GM10847 (cell line): Measurements from ENCODE around the gene NLGN2.

Source experiments
- POLR2A ChIP-seq: IDR thresholded peaks from 2 replicates; pipeline ENCODE4 v1.6.1; 2011; ENCODE audit not compliant: insufficient read length; ENCODE audit errors: extremely low read depth

The NLGN2 gene

DNA sequence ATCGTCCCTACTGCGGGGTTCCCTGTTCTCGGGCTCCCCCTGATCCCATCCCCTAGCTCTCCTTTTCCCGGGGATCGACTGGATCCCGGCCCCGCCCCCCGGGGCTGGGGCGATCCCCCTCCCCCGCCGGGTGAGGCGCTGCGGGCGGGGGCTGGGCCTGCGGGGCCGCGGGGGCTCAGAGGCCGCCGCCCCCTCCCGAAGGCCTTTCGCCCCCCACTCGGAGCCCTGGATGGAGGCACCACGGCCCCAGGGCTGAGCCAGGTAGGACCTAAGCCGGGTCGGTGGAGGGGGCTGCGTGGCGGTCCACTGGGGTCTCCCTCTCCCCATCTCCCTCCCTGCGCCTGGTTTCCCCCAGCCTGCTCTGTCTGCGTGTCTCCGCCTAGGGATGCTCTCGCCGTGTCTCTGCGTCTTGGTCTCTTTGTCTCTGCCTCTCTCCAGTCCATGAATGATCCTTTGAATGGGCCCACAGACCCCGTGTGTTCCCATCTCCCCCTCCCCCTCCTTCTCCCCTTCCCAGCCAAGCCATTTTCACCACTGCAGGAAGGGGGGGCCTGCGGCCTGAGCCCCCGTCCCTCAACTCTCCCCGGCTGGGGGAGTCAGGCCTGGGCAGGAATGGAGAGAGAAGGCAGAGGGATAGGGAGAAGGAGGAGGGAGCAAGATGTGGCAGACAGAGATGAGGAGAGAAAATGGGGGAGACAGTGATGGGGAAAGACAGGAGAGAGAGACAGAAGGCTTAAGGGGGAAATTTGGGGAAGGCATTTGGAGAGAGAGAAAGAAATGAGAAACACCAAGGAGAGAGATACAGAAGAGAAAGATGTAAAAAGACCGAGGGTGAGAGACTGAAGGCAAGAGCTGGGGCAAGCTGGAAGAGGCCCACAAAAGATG is 2.1 kb upstream of the NLGN2 start:
- no peak for TF ChIP-seq POLR2A

DNA sequence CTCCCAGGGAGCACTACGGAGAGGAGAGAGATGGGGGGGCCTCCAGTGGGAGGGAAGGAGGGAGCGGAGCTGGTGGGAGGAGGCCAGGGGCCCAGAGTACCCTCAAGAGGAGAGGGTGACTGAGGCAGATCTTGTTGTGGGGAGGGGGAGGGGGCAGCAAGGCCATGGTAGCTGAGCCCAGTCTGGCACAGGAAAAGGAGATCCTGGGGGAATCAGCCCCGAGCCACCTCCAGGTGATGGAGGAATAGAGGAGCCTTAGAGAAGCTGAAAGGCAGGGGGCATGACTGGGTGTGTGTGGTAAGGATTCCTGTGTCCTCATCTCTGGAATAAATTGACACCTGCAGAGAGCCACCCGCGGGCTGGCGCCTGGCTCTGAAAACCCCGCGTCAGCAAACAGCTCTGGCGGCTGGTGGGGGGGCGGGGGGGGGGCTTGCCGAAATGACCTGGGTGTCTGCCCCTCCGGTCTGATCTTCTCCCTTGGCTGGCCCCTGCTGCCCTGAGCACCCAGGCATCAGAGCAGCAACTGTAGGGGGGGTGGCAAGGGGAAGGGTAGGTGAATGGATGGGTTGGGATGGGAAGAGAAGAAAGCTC is 1.3 kb upstream of the NLGN2 start:
- TF ChIP-seq POLR2A, result no peak

DNA sequence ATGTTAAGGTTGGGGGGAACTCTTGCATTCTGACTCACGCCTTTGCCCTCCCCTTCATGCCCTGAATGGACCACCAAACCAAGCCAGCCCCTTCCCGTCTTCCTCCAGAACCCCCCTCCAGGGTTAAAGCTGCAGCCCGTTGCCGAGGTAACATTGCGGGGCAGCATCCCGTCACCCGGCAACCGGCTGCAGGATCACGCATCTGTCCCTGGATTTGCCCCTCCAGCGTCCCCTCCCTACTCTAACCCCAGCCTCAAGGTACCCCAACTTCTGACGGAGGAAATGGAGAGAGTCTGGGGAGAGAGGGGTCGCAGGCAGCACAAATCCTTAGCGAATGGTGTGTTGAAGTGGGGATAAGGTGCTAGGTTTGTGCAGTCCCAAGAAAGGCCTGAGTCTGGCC is 563 bp upstream of the NLGN2 start:
- no peak for TF ChIP-seq POLR2A

DNA sequence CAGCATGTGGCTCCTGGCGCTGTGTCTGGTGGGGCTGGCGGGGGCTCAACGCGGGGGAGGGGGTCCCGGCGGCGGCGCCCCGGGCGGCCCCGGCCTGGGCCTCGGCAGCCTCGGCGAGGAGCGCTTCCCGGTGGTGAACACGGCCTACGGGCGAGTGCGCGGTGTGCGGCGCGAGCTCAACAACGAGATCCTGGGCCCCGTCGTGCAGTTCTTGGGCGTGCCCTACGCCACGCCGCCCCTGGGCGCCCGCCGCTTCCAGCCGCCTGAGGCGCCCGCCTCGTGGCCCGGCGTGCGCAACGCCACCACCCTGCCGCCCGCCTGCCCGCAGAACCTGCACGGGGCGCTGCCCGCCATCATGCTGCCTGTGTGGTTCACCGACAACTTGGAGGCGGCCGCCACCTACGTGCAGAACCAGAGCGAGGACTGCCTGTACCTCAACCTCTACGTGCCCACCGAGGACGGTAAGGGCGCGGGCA is 645 bp downstream of the NLGN2 start:
- TF ChIP-seq POLR2A, result no peak

DNA sequence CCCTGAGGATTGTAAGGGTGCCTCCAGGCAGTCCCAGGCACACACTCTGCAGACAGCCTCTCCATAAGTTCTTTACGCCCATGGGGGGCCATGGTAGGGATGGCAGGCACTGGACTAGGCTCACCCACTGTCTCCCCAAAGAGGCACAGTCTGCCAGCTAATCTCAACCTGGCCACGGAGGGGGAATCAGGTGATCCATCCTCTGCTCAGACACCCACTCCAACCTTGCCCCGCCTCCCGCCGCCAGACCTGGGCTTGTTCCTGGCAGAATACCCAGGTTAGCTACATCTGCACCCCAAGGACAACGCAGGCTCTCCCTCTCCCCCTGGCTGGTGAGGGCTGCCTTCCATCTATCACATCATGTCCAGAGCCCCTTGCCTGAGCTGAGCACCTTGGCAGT is 1.2 kb downstream of the NLGN2 start:
- TF ChIP-seq POLR2A, result no peak

DNA sequence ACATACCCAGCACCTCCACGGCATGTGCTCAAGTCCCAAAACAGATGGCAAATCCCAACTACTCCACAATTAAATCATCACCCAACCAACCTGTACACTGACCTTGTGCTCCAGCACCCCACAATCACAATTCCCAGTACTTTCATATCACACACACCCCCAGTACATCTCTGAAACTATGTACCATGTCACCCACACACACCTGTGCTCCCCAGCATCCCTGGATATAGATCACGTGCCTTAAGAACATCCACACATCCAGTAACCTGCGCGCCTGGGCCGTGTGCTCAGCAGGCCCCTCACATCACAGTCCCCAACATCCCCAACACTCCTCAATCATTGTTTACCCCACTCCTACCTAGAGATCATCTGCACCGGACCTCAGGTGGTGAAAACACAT is 2.1 kb downstream of the NLGN2 start:
- TF ChIP-seq POLR2A, result no peak

DNA sequence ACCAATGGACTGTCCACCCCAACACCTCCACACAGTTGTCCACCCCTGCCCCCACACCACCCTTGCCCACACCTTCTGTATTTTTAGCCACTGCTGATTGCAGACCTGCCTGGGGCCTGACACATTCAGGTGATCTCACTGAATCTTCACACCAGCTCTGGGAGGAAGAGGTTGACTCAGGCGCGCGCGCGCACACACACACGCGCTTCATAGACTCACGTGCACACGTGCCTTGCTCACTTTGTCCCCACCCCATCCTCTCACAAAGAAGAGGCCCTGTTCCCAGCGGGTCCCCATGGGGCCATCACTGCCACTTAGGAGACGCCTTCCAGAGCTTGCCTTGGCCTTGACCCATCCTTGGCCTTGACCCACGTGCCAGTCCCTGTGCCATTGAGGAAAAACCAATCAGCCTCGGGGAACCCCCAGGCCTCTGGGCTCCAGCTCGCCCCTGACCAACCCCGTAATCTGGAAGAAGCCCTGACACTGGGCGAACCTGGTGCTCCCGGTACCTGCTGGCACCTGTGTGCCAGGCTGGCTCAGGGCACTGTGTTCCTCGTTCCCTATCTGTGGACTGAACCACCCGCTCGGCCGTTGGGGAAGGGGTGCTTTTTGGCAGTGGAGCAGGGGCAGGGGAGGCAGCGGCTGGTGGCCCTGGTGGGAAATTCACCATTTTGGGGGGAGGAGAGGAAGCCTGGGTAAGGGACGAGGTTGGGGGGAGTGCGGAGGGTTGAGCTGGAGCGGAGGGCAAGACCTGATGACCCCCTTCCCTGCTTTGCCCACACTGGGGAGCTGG is 3.2 kb downstream of the NLGN2 start:
- no peak for TF ChIP-seq POLR2A

DNA sequence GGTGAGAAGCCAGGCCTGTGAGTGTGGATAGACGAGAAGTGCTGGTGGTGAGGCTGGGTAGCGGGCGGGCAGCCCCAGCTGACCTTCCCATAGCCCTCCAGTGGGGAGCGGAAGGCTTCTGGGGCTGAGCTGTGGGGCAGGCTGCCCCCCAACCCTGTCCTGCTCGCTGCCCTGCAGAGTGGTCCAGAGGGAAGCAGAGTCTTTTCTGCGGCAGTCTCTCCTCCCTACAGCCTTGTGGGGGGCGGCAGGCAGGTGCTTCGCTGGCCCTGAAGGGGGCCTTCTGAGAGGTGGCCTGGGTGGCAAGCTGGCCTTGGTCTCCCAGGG is 3.7 kb downstream of the NLGN2 start:
- TF ChIP-seq POLR2A, result no peak

DNA sequence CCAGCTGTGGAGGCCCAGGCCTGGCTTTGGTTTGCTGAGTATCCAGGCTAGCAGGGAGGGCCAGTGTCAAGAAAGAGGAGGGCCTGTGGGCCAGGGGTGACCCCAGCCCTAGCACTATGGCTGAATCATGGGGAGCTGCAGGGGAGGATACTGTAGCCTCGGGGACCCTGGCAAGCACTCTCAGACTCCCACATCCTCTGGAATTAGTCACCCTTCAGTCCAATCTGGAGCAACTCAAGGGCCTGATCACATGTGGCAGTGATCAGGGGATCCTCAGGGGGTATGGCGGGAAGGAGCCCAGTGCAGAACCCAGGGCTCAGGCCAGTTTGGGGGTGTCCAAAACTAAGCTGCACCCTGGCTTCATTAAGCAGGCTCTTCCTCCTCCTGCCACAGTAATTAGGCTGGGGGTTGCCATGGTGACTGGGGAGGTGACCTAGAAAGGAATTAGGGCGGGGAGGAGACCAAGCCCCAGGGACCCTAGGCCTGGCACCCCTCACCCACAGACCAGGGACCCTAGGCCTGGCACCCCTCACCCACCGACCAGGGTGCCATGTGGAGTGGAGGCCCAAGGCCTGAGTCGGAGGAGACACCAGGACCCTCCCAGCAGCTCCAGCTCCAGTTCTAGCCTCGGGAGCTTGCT is 5.8 kb downstream of the NLGN2 start:
- TF ChIP-seq POLR2A, result no peak

DNA sequence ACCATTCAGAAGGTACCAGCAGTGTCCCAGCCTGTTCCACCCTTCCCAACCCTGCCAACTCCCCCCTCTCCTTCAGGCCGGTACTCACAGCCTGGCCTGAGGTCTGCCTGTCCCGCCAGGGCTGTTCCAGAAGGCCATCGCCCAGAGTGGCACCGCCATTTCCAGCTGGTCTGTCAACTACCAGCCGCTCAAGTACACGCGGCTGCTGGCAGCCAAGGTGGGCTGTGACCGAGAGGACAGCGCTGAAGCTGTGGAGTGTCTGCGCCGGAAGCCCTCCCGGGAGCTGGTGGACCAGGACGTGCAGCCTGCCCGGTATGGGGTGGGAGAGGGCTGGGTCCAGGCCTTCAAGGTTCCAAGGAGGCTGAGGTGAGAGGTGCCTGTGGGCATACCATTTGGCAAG is 7.2 kb downstream of the NLGN2 start:
- no peak for TF ChIP-seq POLR2A

DNA sequence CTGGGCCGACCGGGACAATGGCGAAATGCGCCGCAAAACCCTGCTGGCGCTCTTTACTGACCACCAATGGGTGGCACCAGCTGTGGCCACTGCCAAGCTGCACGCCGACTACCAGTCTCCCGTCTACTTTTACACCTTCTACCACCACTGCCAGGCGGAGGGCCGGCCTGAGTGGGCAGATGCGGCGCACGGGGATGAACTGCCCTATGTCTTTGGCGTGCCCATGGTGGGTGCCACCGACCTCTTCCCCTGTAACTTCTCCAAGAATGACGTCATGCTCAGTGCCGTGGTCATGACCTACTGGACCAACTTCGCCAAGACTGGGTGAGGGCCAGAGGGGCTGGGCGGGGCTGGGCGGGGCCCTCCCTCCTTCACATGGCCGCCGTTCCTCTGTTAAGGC is 8.1 kb downstream of the NLGN2 start:
- TF ChIP-seq POLR2A, result no peak

DNA sequence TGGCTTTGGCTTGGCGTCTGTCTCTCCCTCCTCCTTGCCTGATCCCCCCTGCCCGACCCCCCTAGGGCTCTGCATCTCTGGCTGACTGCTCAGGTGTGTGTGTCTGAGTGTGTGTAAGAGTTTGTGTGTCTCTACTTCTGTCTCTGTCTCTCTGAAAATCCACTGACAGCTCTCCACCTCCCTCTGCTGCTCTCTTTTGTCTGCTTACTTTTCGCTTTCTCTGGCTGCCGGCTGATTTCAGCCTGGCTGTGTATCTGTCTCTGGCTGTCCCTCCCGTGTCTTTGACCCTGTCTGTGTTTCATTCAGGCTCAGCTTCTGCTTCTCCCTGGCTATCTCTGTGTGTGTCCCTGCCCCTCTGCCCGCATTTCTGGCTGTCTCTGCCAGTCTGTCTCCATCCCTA is 8.7 kb downstream of the NLGN2 start:
- TF ChIP-seq POLR2A, result no peak

DNA sequence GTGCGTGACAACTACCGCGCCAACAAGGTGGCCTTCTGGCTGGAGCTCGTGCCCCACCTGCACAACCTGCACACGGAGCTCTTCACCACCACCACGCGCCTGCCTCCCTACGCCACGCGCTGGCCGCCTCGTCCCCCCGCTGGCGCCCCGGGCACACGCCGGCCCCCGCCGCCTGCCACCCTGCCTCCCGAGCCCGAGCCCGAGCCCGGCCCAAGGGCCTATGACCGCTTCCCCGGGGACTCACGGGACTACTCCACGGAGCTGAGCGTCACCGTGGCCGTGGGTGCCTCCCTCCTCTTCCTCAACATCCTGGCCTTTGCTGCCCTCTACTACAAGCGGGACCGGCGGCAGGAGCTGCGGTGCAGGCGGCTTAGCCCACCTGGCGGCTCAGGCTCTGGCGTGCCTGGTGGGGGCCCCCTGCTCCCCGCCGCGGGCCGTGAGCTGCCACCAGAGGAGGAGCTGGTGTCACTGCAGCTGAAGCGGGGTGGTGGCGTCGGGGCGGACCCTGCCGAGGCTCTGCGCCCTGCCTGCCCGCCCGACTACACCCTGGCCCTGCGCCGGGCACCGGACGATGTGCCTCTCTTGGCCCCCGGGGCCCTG is 9.5 kb downstream of the NLGN2 start:
- no peak for TF ChIP-seq POLR2A

DNA sequence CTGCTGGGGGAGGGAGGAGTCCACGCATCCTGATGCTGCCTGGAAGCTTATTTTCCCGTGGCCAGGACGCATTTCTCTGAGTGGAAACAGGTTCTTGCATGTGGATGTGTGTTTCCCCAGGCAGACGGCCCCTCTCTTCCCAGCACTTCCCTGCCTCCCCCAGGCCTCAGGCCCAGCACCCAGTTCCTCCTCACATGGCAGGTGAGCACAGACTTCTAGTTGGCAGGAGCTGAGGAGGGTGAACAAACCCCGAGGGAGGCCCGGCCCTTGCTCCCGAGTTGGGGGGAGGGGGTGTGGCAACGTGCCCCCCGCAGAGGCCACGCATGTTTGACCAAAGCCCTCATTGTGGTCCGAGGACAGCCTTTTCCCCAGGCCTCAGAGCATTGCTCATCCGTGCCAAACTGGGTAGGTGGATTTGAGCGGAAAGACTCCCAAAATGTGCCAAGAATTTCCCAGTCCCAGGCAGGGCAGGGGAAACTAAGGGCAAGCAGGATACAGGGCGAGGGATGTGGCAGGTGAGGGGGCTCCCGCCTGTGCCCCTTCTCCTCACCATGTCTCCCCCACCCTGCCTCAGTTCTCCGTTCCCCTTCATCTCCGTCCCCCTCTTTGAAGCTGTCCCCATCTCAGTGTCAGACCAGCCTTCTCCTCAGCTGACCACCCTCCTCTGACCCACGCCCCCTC is 11.0 kb downstream of the NLGN2 start:
- no peak for TF ChIP-seq POLR2A
